Mesenchymal stem cell (in vitro differentiated cells and primary cell): ENCODE results near the gene COBL.

Source experiments
- DNase-seq: peaks from one replicate; pipeline ENCODE4 v3.0.0-alpha.2; 2013
- H2AFZ ChIP-seq: one replicate; pipeline ENCODE4 v1.6.1; 2013; ENCODE audit warnings: low read depth, mild to moderate bottlenecking, control low read depth, inconsistent platforms, low read length, moderate library complexity
- H2AK5ac ChIP-seq: 2 replicates; pipeline ENCODE4 v1.6.1; 2013; ENCODE audit warnings: low read length, moderate library complexity, mild to moderate bottlenecking, inconsistent platforms; ENCODE audit not compliant: severe bottlenecking
- H2BK120ac ChIP-seq: one replicate; pipeline ENCODE4 v1.6.1; 2013; ENCODE audit warnings: low read depth, mild to moderate bottlenecking, inconsistent platforms, low read length, moderate library complexity
- H2BK12ac ChIP-seq, 2 experiments: one replicate each; pipeline ENCODE4 v1.6.1; 2013; ENCODE audit warnings: inconsistent platforms in 2 of 2, low read length in 2 of 2, mild to moderate bottlenecking in 2 of 2, moderate library complexity in 2 of 2, control low read depth in 1 of 2
- H2BK15ac ChIP-seq: one replicate; pipeline ENCODE4 v1.6.1; 2013; ENCODE audit warnings: mild to moderate bottlenecking, low read depth, inconsistent platforms; ENCODE audit not compliant: poor library complexity, severe bottlenecking
- H2BK5ac ChIP-seq: 2 replicates; pipeline ENCODE4 v1.6.1; 2013; ENCODE audit warnings: low read depth, mild to moderate bottlenecking, low read length, control low read depth, inconsistent platforms; ENCODE audit not compliant: poor library complexity, severe bottlenecking
- H3K14ac ChIP-seq, 2 experiments: one replicate each; pipeline ENCODE4 v1.6.1; 2013; ENCODE audit warnings: inconsistent platforms in 2 of 2, low read length in 2 of 2, control low read depth in 1 of 2, mild to moderate bottlenecking in 1 of 2, moderate library complexity in 1 of 2
- H3K18ac ChIP-seq, 2 experiments: one replicate each; pipeline ENCODE4 v1.6.1; 2013; ENCODE audit warnings: inconsistent platforms in 2 of 2, low read length in 2 of 2, control low read depth in 1 of 2, low read depth in 1 of 2, mild to moderate bottlenecking in 1 of 2
- H3K23ac ChIP-seq, 2 experiments: one replicate each; pipeline ENCODE4 v1.6.1; 2013; ENCODE audit warnings: inconsistent platforms in 2 of 2, low read length in 2 of 2, mild to moderate bottlenecking in 2 of 2, moderate library complexity in 2 of 2, control low read depth in 1 of 2
- H3K27ac ChIP-seq: 2 replicates; pipeline ENCODE4 v1.5.1; 2013; ENCODE audit warnings: mild to moderate bottlenecking, moderate library complexity, low read length, control low read depth, inconsistent platforms; ENCODE audit not compliant: poor library complexity, severe bottlenecking
- H3K27me3 ChIP-seq, 2 experiments: 2 replicates each; pipeline versions ENCODE4 v1.6.1 to v1.7.0; 2013; ENCODE audit warnings: low read length in 2 of 2, mild to moderate bottlenecking in 2 of 2, moderate library complexity in 2 of 2, control low read depth in 1 of 2, inconsistent platforms in 1 of 2; ENCODE audit not compliant: control insufficient read depth in 1 of 2, insufficient read depth in 1 of 2
- H3K36me3 ChIP-seq, 2 experiments: 2 replicates each; pipeline versions ENCODE4 v1.6.1 to v1.7.0; 2013; ENCODE audit warnings: low read length in 2 of 2, control low read depth in 1 of 2, inconsistent platforms in 1 of 2, low read depth in 1 of 2, mild to moderate bottlenecking in 1 of 2; ENCODE audit not compliant: insufficient read depth in 2 of 2, control insufficient read depth in 1 of 2
- H3K4ac ChIP-seq, 2 experiments: one replicate each; pipeline ENCODE4 v1.6.1; 2013; ENCODE audit warnings: inconsistent platforms in 2 of 2, low read length in 2 of 2, mild to moderate bottlenecking in 2 of 2, moderate library complexity in 2 of 2, control low read depth in 1 of 2, low read depth in 1 of 2
- H3K4me1 ChIP-seq: 2 replicates; pipeline ENCODE4 v1.6.1; 2013; ENCODE audit warnings: low read depth, low read length, control low read depth; ENCODE audit not compliant: control insufficient read depth, insufficient read depth
- H3K4me2 ChIP-seq: 2 replicates; pipeline ENCODE4 v1.6.1; 2013; ENCODE audit warnings: low read length, mild to moderate bottlenecking, inconsistent platforms; ENCODE audit not compliant: poor library complexity, severe bottlenecking
- H3K4me3 ChIP-seq, 2 experiments: 2 replicates each; pipeline versions ENCODE4 v1.5.1 to v1.7.0; 2013; ENCODE audit warnings: low read length in 2 of 2, mild to moderate bottlenecking in 2 of 2, control low read depth in 1 of 2, low read depth in 1 of 2; ENCODE audit not compliant: insufficient read depth in 1 of 2
- H3K79me1 ChIP-seq: replicated peaks from 2 replicates; pipeline ENCODE4 v1.6.1; 2013; ENCODE audit warnings: mild to moderate bottlenecking, control low read depth, low read length, inconsistent platforms; ENCODE audit not compliant: poor library complexity, severe bottlenecking
- H3K9ac ChIP-seq: 2 replicates; pipeline ENCODE4 v1.7.0; 2013; ENCODE audit warnings: mild to moderate bottlenecking, low read length, moderate library complexity
- H3K9me3 ChIP-seq: 2 replicates; pipeline ENCODE4 v1.7.0; 2013; ENCODE audit warnings: mild to moderate bottlenecking, low read length; ENCODE audit not compliant: control insufficient read depth
- H4K8ac ChIP-seq: one replicate; pipeline ENCODE4 v1.6.1; 2013; ENCODE audit warnings: inconsistent platforms, mild to moderate bottlenecking, low read length, moderate library complexity
- H4K91ac ChIP-seq: one replicate; pipeline ENCODE4 v1.6.1; 2013; ENCODE audit warnings: mild to moderate bottlenecking, low read length, inconsistent platforms
- WGBS: methylation state at CpG from one replicate; pipeline ENCODE4 v1.1.7; 2013; ENCODE audit warnings: mixed read lengths; 5-methylcytosine and 5-hydroxymethylcytosine counted together

COBL gene

DNA sequence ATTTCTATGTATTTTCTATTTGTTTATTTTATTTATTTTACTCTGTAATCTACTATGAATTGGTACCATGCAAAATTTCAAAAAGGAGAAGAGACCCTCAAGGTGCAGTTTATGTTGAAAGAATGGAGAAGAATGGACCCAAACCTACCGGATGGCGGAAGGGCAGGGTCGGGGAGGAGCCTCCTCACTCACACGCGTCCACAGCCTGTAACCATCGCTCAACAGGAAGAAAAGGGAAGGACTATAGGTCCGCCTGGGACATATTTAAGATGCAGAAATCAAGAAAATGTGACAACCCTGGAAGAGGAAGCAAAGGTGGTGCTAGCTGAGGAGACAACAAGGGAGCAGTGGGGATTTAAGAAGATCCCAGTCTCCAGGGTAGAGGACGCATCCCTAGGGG lies 158.4 kb downstream of the COBL start:
- Histone ChIP-seq H2AFZ (no peak overlapping the region), H3K27ac (no peak overlapping the region), H3K9me3 (no peaks in the 10 kb centered on the region), H3K36me3 (no peaks in the 10 kb centered on the region), H3K14ac (no peak overlapping the region), H3K23ac (no peak overlapping the region), H3K4me3 (no peak overlapping the region), H3K9ac (no peak overlapping the region), H4K91ac (no peak overlapping the region), H2BK12ac (no peak overlapping the region), H2BK120ac (no peak overlapping the region), H3K4me1 (no peaks in the 10 kb centered on the region), H3K18ac (no peak overlapping the region), H2AK5ac (no peak overlapping the region), H3K4me2 (no peak overlapping the region), H3K27me3 (peaks cover 9 to 44% of the 10 kb centered on the region in 2 experiments), H4K8ac (no peak overlapping the region), H3K4ac (no peak overlapping the region), H2BK15ac (no peak overlapping the region), H3K79me1 (no peaks in the 10 kb centered on the region), H2BK5ac (no peak overlapping the region)
- WGBS = 87% methylated on average over 8 of the region's 8 CpGs
- no peak for DNase-seq

DNA sequence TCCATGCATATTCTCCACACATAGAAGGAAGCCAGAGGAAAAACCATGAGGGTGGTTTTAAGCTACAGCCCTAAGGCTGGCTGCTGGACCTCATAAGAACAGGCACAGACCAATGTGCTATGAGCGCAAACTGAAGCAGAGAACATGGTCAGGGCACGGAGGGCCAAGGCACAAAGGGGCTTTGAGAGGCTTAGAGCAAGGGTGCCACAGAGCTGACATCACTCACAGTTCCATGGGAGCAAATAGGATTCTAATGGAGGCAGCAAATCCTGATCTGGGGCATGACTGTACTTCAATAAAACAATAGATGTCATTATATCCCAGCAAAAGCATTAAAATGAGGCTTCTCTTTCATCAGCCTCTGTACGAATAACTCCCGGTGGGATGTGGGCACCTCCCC lies 162.4 kb downstream of the COBL start:
- Histone ChIP-seq H3K9ac (no peak overlapping the region), H3K9me3 (no peaks in the 10 kb centered on the region), H2BK15ac (no peak overlapping the region), H3K23ac (no peak overlapping the region), H3K79me1 (no peaks in the 10 kb centered on the region), H2BK5ac (no peak overlapping the region), H3K4me2 (no peak overlapping the region), H2AFZ (no peak overlapping the region), H3K18ac (no peak overlapping the region), H2BK12ac (no peak overlapping the region), H3K4me3 (no peak overlapping the region), H4K8ac (no peak overlapping the region), H3K4ac (no peak overlapping the region), H3K27me3 (peaks cover 23 to 61% of the 10 kb centered on the region in 2 experiments), H2AK5ac (no peak overlapping the region), H4K91ac (no peak overlapping the region), H3K27ac (no peak overlapping the region), H3K14ac (no peak overlapping the region), H3K36me3 (no peaks in the 10 kb centered on the region), H3K4me1 (no peaks in the 10 kb centered on the region), H2BK120ac (no peak overlapping the region)
- DNase-seq = no peak
- WGBS = 95% methylated on average over 4 of the region's 4 CpGs

DNA sequence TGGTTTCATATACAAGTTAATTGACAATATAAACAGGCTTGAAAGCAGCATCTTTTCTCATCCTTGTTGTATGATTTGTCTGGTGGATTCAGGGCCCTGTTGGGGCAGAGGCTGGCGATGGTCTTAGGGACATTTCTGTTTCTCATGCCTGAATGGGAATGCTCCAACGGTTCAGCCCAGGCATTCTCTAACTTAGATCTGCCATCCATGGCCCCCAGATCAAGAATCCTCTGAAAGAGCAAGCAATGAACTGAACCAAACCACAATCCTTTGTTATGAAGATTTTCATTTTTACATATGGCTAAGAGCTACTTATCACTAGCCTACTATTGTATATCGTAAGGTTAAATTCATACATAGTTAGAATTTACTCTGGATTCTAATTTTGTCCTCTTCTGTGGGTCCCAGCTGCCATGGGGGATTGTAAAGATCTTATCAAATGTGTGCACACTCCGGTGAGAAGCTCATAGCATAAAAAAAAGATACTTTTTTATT lies 163.9 kb downstream of the COBL start:
- Histone ChIP-seq H3K9me3 (peaks cover 4% of the 10 kb centered on the region), H3K27me3 (peaks cover 26 to 54% of the 10 kb centered on the region in 2 experiments), H2BK120ac (no peak overlapping the region), H3K4ac (no peak overlapping the region), H3K4me2 (no peak overlapping the region), H2BK15ac (no peak overlapping the region), H4K8ac (no peak overlapping the region), H3K27ac (no peak overlapping the region), H3K9ac (no peak overlapping the region), H2AK5ac (no peak overlapping the region), H2BK12ac (no peak overlapping the region), H3K36me3 (no peaks in the 10 kb centered on the region), H3K79me1 (no peaks in the 10 kb centered on the region), H3K14ac (no peak overlapping the region), H2AFZ (no peak overlapping the region), H3K18ac (no peak overlapping the region), H2BK5ac (no peak overlapping the region), H3K4me3 (no peak overlapping the region), H3K23ac (no peak overlapping the region), H4K91ac (no peak overlapping the region), H3K4me1 (no peaks in the 10 kb centered on the region)
- WGBS = 67% methylated on average over 2 of the region's 4 CpGs
- no peak for DNase-seq

DNA sequence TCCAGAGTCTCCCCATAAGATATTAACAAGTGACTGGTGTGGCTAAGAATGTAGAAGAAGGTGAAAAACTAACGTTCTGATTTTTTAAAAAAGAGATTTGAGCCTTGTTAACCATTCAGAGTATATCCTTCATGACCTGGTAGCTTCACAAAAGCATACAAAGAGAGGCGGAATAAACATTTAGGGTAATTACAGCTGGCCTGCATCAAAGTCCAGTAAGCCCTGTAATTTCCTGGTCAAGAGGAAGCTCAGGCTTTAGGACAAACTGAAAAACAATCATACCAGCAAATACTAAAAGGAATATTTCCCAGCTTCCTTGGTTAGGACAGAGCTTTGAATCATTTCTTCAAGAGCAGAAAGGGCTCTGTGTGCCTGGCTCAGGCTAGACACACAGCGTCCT lies 165.2 kb downstream of the COBL start:
- Histone ChIP-seq H3K9ac (no peak overlapping the region), H2BK5ac (no peak overlapping the region), H3K18ac (no peak overlapping the region), H2BK12ac (no peak overlapping the region), H3K14ac (no peak overlapping the region), H2BK120ac (no peak overlapping the region), H3K4ac (no peak overlapping the region), H3K36me3 (no peaks in the 10 kb centered on the region), H4K91ac (no peak overlapping the region), H3K4me3 (no peak overlapping the region), H3K4me2 (no peak overlapping the region), H3K4me1 (no peaks in the 10 kb centered on the region), H4K8ac (no peak overlapping the region), H3K23ac (no peak overlapping the region), H2AFZ (no peak overlapping the region), H2AK5ac (no peak overlapping the region), H2BK15ac (no peak overlapping the region), H3K27me3 (peaks cover 26 to 49% of the 10 kb centered on the region in 2 experiments), H3K9me3 (peaks cover 15% of the 10 kb centered on the region), H3K27ac (no peak overlapping the region), H3K79me1 (no peaks in the 10 kb centered on the region)
- no peak for DNase-seq
- 86% methylated on average over 2 of the region's 3 CpGs for WGBS
